Tibial artery (tissue), 4 donors: ENCODE data around the gene CNGB1.

Experiments used
- DNase-seq, 2 donors: peaks; one replicate each; pipeline ENCODE4 v3.0.0-alpha.2; 2019
- H3K27ac ChIP-seq, 2 donors: fragments of 200-600 bp; sonication (generic) in 1 of 2; 1 replicate in 1 of 2; 2 replicates in 1 of 2; pipeline ENCODE4 v1.5.1; 2018 to 2019; ENCODE audit warnings: mild to moderate bottlenecking in 1 of 2
- H3K27me3 ChIP-seq, 2 donors: fragments of 200-600 bp; sonication (generic) in 1 of 2; one replicate each; pipeline versions ENCODE4 v1.5.1 to v1.6.0; 2016 to 2019
- H3K36me3 ChIP-seq, 3 donors: fragments of 200-600 bp; sonication (generic) in 2 of 3; one replicate each; pipeline ENCODE4 v1.5.1; 2016 to 2019; ENCODE audit warnings: mild to moderate bottlenecking in 2 of 3
- H3K4me1 ChIP-seq, 4 donors: fragments of 200-600 bp; sonication (generic) in 2 of 4; 1 replicate in 3 of 4; 2 replicates in 1 of 4; pipeline ENCODE4 v1.5.1; 2016 to 2019
- H3K4me3 ChIP-seq, 2 donors: fragments of 200-600 bp; sonication (generic) in 1 of 2; 1 replicate in 1 of 2; 2 replicates in 1 of 2; pipeline ENCODE4 v1.5.1; 2018 to 2019; ENCODE audit warnings: mild to moderate bottlenecking in 2 of 2
- H3K9me3 ChIP-seq, 3 donors: fragments of 200-600 bp; sonication (generic) in 1 of 3; one replicate each; pipeline ENCODE4 v1.5.1; 2016 to 2019
- intact Hi-C: fragments of 100-400 bp; cut with DNase I; formaldehyde crosslinking; loops from one replicate; pipeline ENCODE4 v1.15.0; 2023; ENCODE audit warnings: low total_unique reads
- TF ChIP-seq, protein P1 (sequence below), 2 experiments: fragments of 200-600 bp in 1 of 2; fragments of 450-650 bp in 1 of 2; IDR thresholded peaks; one replicate each; pipeline ENCODE4 v1.5.1; 2017 to 2019; ENCODE audit warnings: antibody characterized with exemption in 2 of 2, mild to moderate bottlenecking in 1 of 2, moderate library complexity in 1 of 2

CNGB1 gene

DNA sequence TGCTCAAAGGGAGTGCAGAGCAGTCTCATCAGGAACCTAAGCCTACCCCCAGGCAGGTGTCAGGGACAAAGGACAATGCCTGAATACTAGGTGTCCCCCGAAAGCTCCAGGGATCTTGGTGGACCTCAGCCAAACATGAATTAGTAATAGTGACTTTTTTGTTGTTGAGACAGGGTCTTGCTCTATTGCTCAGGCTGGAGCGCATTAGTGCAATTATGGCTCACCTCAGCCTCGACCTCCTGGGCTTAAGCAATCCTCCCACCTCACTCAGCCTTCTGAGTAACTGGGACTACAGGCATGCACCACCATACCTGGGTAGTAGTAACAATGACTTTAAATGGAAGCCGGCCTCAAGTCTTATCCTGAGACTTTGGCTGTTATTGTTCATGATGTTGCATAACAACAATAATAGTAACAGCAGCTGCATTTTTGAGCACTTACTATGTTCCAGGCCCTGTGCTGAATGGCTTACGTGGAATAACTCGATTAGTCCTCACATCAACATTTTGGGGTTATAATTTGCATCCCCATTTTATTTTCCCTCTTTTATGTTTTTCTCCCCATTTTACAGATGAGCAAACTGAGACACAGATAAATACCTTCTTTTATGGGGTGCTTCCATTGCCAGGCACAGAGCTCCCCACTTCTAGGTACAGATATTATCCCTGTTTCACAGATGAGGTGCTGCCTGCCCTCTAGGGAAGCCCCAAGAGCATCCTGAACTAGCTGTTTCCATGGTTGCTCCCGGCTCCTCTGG lies 19.5 kb downstream of the CNGB1 start:
- TF ChIP-seq, protein P1, sequence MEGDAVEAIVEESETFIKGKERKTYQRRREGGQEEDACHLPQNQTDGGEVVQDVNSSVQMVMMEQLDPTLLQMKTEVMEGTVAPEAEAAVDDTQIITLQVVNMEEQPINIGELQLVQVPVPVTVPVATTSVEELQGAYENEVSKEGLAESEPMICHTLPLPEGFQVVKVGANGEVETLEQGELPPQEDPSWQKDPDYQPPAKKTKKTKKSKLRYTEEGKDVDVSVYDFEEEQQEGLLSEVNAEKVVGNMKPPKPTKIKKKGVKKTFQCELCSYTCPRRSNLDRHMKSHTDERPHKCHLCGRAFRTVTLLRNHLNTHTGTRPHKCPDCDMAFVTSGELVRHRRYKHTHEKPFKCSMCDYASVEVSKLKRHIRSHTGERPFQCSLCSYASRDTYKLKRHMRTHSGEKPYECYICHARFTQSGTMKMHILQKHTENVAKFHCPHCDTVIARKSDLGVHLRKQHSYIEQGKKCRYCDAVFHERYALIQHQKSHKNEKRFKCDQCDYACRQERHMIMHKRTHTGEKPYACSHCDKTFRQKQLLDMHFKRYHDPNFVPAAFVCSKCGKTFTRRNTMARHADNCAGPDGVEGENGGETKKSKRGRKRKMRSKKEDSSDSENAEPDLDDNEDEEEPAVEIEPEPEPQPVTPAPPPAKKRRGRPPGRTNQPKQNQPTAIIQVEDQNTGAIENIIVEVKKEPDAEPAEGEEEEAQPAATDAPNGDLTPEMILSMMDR (IDR thresholded peaks at IDR 0.05), result no peak
- intact Hi-C loops, result no loop called here
- DNase-seq, result no peak
- H3K4me1 ChIP-seq, result no peaks in the 10 kb centered on the region
- no peak overlapping the region for H3K4me3 ChIP-seq
- no peaks in the 10 kb centered on the region for H3K9me3 ChIP-seq
- H3K27ac ChIP-seq, result no peak overlapping the region
- H3K36me3 ChIP-seq, result no peaks in the 10 kb centered on the region
- H3K27me3 ChIP-seq, result peaks cover 0 to 34% of the 10 kb centered on the region in 2 donors

DNA sequence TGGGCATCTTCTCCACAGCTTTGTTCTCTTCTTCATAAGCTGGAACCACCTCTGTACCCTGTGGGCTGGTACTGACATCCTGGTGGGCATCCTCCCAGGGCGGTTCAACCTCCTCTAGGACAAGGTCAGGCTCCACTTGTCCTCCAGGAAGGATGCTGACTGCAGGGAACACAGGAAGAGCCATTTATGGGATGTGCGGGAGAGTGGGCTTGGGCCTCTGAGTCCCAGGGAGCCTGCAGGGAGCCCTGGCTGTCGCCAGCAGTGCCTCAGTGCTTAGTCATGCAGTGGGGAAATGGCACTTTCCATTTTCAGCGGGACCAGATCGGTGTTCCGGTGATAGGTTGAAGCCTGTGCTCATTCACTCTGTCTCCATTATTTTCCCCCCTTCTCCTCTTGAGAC lies 20.5 kb downstream of the CNGB1 start:
- TF ChIP-seq, protein P1 (IDR thresholded peaks at IDR 0.05), result no peak
- H3K27me3 ChIP-seq, result peaks cover 0 to 34% of the 10 kb centered on the region in 2 donors
- intact Hi-C loops, result no loop called here
- no peak overlapping the region for H3K4me3 ChIP-seq
- DNase-seq, result no peak
- H3K36me3 ChIP-seq, result no peaks in the 10 kb centered on the region
- no peaks in the 10 kb centered on the region for H3K9me3 ChIP-seq
- no peaks in the 10 kb centered on the region for H3K4me1 ChIP-seq
- no peak overlapping the region for H3K27ac ChIP-seq

DNA sequence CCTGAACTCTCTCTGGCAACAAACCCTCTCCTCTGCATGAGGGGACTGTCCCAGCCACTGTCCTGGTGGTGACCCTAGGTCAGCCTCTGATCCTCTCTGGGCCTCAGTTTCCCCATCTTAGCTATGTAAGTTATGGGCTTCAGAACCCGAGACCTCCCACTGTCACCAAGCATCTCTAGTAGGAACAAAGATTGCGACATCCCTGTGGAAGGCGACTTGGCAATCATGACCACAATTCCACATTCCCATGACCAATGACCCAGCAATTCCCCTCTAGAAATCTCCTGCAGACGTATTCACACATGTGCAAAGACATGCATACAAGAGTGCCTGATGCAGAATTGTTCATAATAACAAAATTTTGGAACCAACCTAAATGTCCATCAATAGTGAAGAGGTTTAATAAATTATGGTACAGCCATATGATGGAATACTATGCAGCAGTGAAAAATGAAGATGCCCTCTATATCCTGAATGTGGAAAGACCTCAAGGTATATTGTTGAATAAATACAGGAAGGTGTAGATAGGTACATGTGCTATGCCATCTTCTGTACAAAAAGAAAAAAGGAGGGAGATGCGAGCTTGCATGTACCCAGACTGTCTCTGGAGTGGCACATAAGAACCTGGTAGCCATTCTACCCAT lies 21.2 kb downstream of the CNGB1 start:
- Histone ChIP-seq H3K36me3 (no peaks in the 10 kb centered on the region), H3K27me3 (peaks cover 0 to 34% of the 10 kb centered on the region in 2 donors), H3K4me3 (no peak overlapping the region), H3K27ac (no peak overlapping the region), H3K9me3 (no peaks in the 10 kb centered on the region), H3K4me1 (no peaks in the 10 kb centered on the region)
- TF ChIP-seq, protein P1 (IDR thresholded peaks at IDR 0.05), result no peak
- intact Hi-C loops, result no loop called here
- DNase-seq, result no peak

DNA sequence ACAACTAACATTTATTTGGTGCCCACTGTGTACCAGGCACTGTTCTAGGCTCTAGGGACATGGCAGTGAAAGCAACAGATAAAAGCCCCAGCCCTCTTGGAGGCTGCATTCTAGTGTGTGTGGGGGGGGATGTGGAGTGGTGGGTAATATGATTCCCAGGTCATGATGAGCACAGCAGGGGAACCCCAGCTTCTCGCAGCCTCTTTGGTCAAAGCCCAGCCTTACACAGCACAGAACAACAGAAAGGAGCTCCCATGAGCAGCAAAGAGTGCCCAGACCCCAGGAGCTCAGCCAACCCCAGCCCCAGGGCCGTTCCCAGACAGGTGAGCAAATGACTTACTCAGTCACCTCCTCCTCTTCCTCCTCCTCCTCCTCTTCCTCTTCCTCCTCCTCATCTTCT lies 21.9 kb downstream of the CNGB1 start:
- Histone ChIP-seq H3K4me1 (no peaks in the 10 kb centered on the region), H3K27ac (no peak overlapping the region), H3K36me3 (no peaks in the 10 kb centered on the region), H3K9me3 (no peaks in the 10 kb centered on the region), H3K27me3 (peaks cover 0 to 34% of the 10 kb centered on the region in 2 donors), H3K4me3 (no peak overlapping the region)
- intact Hi-C loops, result no loop called here
- no peak for DNase-seq
- TF ChIP-seq, protein P1 (IDR thresholded peaks at IDR 0.05), result no peak

DNA sequence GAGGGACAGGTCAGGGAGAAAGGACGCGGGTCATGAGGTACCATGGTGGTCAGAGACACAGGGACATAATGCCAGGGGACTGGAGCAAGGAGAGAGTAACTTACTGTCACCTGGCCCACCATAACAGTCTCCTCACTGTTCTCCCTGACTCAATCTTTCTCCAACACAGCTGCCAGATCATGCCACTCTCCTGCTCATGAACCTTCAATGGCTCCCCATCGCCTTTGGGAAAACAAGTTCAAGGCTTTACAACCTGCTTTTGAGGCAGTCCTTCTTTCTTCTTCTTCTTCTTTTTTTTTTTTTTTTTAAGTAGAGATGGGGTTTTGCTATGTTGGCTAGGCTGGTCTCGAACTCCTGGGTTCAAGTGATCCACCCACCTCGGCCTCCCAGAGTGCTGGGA lies 22.9 kb downstream of the CNGB1 start:
- intact Hi-C loops, result no loop called here
- TF ChIP-seq, protein P1 (IDR thresholded peaks at IDR 0.05), result no peak
- no peaks in the 10 kb centered on the region for H3K4me1 ChIP-seq
- no peak overlapping the region for H3K4me3 ChIP-seq
- H3K27ac ChIP-seq, result no peak overlapping the region
- no peak for DNase-seq
- peaks cover 0 to 34% of the 10 kb centered on the region in 2 donors for H3K27me3 ChIP-seq
- no peaks in the 10 kb centered on the region for H3K36me3 ChIP-seq
- no peaks in the 10 kb centered on the region for H3K9me3 ChIP-seq
